H1 (cell line): ENCODE measurements around the gene CEP170. TPM values are rescaled to one million over a fixed set of nuclear protein-coding genes. Genes with fewer than 3 reads are reported as not detected.

ENCODE experiments used
- CTCF ChIA-PET: fragments of 300-600 bp; sonication (Branson Sonifier 250); formaldehyde crosslinking; loops from one replicate; lab custom pipeline; 2021; ENCODE audit not compliant: partially characterized antibody; lab: Charles Lee
- POLR2A ChIA-PET: fragments of 300-600 bp; sonication (Branson Sonifier 250); formaldehyde crosslinking; loops from one replicate; lab custom pipeline; 2021; ENCODE audit warnings: inconsistent platforms; ENCODE audit not compliant: partially characterized antibody; lab: Charles Lee
- DNase-seq, 2 experiments: peaks; one replicate each; pipeline versions ENCODE4 v3.0.0 to v3.0.0-alpha.2; 2010 to 2022; ENCODE audit warnings: low spot score in 2 of 2, low read depth in 1 of 2, mixed read lengths in 1 of 2
- FAIRE-seq: peaks from 2 replicates; lab custom pipeline; 2011; peaks lifted over from hg19 to GRCh38; lab: Jason Lieb, UNC
- H2AFZ ChIP-seq: 2 replicates; pipeline ENCODE4 v1.8.1; 2012; ENCODE audit warnings: low read length, inconsistent platforms
- H2AK5ac ChIP-seq: 2 replicates; pipeline ENCODE4 v1.6.1; 2013; ENCODE audit warnings: low read depth, low read length
- H2BK120ac ChIP-seq: replicated peaks from 2 replicates; pipeline ENCODE3; 2013; ENCODE audit warnings: low read depth, low read length, inconsistent platforms
- H2BK12ac ChIP-seq: 2 replicates; pipeline ENCODE4 v1.6.1; 2013; ENCODE audit warnings: low read depth, low read length
- H2BK15ac ChIP-seq: 2 replicates; pipeline ENCODE4 v1.6.1; 2013; ENCODE audit warnings: low read length
- H2BK20ac ChIP-seq: 2 replicates; pipeline ENCODE4 v1.6.1; 2013; ENCODE audit warnings: low read length
- H2BK5ac ChIP-seq: 2 replicates; pipeline ENCODE4 v1.6.1; 2013; ENCODE audit warnings: low read depth, low read length
- H3K14ac ChIP-seq: 2 replicates; pipeline ENCODE4 v1.6.1; 2013; ENCODE audit warnings: inconsistent platforms; ENCODE audit not compliant: insufficient read length
- H3K18ac ChIP-seq: 2 replicates; pipeline ENCODE4 v1.6.1; 2013; ENCODE audit warnings: low read length; ENCODE audit errors: extremely low read depth
- H3K23ac ChIP-seq: 2 replicates; pipeline ENCODE4 v1.6.1; 2013; ENCODE audit warnings: inconsistent platforms; ENCODE audit not compliant: insufficient read length
- H3K23me2 ChIP-seq: 2 replicates; pipeline ENCODE4 v1.6.1; 2013; ENCODE audit warnings: low read depth, low read length
- H3K27ac ChIP-seq: 2 replicates; pipeline ENCODE4 v1.6.1; 2011; ENCODE audit warnings: low read depth, low read length, inconsistent platforms
- H3K27me3 ChIP-seq, 4 experiments: replicated peaks in 1 of 4; 1 replicate in 1 of 4; 2 replicates in 3 of 4; pipeline versions ENCODE4 v1.6.1 to v1.8.1; 2011 to 2013; ENCODE audit warnings: low read length in 3 of 4, mild to moderate bottlenecking in 3 of 4, inconsistent platforms in 2 of 4, mixed read lengths in 2 of 4, moderate library complexity in 1 of 4; ENCODE audit not compliant: control insufficient read depth in 3 of 4, insufficient read depth in 3 of 4; ENCODE audit errors: extremely low read depth in 1 of 4
- H3K36me3 ChIP-seq, 4 experiments: 2 replicates each; pipeline versions ENCODE4 v1.6.1 to v1.8.1; 2011 to 2013; ENCODE audit warnings: mild to moderate bottlenecking in 4 of 4, low read length in 3 of 4, moderate library complexity in 2 of 4, control low read depth in 1 of 4, inconsistent platforms in 1 of 4; ENCODE audit not compliant: insufficient read depth in 4 of 4, control insufficient read depth in 2 of 4
- H3K4ac ChIP-seq: replicated peaks from 2 replicates; pipeline ENCODE3; 2013; ENCODE audit warnings: low read length, low read depth, mixed read lengths, inconsistent platforms; ENCODE audit not compliant: insufficient read length
- H3K4me1 ChIP-seq, 4 experiments: replicated peaks in 1 of 4; 1 replicate in 1 of 4; 2 replicates in 3 of 4; pipeline versions ENCODE4 v1.6.1 to v1.8.1; 2011 to 2013; ENCODE audit warnings: low read length in 3 of 4, inconsistent platforms in 2 of 4, mixed read lengths in 1 of 4; ENCODE audit not compliant: insufficient read depth in 4 of 4, control insufficient read depth in 3 of 4
- H3K4me2 ChIP-seq, 2 experiments: 2 replicates each; pipeline versions ENCODE4 v1.6.1 to v1.8.1; 2011 to 2013; ENCODE audit warnings: low read depth in 2 of 2, low read length in 2 of 2, control low read depth in 1 of 2, inconsistent platforms in 1 of 2, mild to moderate bottlenecking in 1 of 2; ENCODE audit not compliant: insufficient read depth in 1 of 2
- H3K4me3 ChIP-seq, 4 experiments: fragments of 200-600, 300-600 bp in 1 of 4; sonication (generic), shearing (Covaris generic), sonication (Bioruptor Twin) in 1 of 4; 2 replicates each; pipeline versions ENCODE4 v1.5.1 to v1.8.1; 2011 to 2016; ENCODE audit warnings: low read length in 4 of 4, low read depth in 3 of 4, control low read depth in 2 of 4, inconsistent platforms in 2 of 4, mild to moderate bottlenecking in 2 of 4, mixed read lengths in 1 of 4, moderate library complexity in 1 of 4; ENCODE audit not compliant: insufficient read depth in 2 of 4; ENCODE audit errors: extremely low read depth in 1 of 4
- H3K56ac ChIP-seq: replicated peaks from 2 replicates; pipeline ENCODE3; 2013; ENCODE audit warnings: low read depth, mild to moderate bottlenecking, mixed read lengths, low read length, inconsistent platforms; ENCODE audit not compliant: insufficient read length
- H3K79me1 ChIP-seq: 2 replicates; pipeline ENCODE4 v1.6.1; 2013; ENCODE audit warnings: low read depth, low read length, control low read depth
- H3K79me2 ChIP-seq, 2 experiments: 2 replicates each; pipeline versions ENCODE4 v1.6.1 to v1.8.1; 2012 to 2013; ENCODE audit warnings: low read length in 2 of 2, mild to moderate bottlenecking in 2 of 2, inconsistent platforms in 1 of 2; ENCODE audit not compliant: insufficient read depth in 2 of 2, control insufficient read depth in 1 of 2
- H3K9ac ChIP-seq, 4 experiments: replicated peaks in 1 of 4; 1 replicate in 1 of 4; 2 replicates in 3 of 4; pipeline versions ENCODE4 v1.6.1 to v1.8.1; 2011 to 2013; ENCODE audit warnings: low read depth in 3 of 4, low read length in 3 of 4, control low read depth in 2 of 4, mild to moderate bottlenecking in 2 of 4, moderate library complexity in 2 of 4, inconsistent platforms in 1 of 4; ENCODE audit errors: extremely low read depth in 1 of 4
- H3K9me3 ChIP-seq, 2 experiments: 2 replicates each; pipeline versions ENCODE4 v1.6.1 to v1.8.1; 2012 to 2013; ENCODE audit warnings: mild to moderate bottlenecking in 2 of 2, moderate library complexity in 2 of 2, control low read depth in 1 of 2, inconsistent platforms in 1 of 2, low read depth in 1 of 2, low read length in 1 of 2, mixed read lengths in 1 of 2; ENCODE audit not compliant: insufficient read depth in 2 of 2
- H4K20me1 ChIP-seq, 2 experiments: replicated peaks in 1 of 2; 2 replicates each; pipeline versions ENCODE3 to v1.8.1; 2011 to 2013; ENCODE audit warnings: inconsistent platforms in 2 of 2, low read length in 2 of 2, mild to moderate bottlenecking in 1 of 2; ENCODE audit not compliant: insufficient read depth in 2 of 2, control insufficient read depth in 1 of 2
- H4K5ac ChIP-seq: 2 replicates; pipeline ENCODE4 v1.6.1; 2013; ENCODE audit warnings: low read length, low read depth, mixed read lengths, inconsistent platforms; ENCODE audit not compliant: insufficient read length
- H4K8ac ChIP-seq: 2 replicates; pipeline ENCODE4 v1.8.0; 2013; ENCODE audit warnings: mild to moderate bottlenecking, moderate library complexity, low read length, inconsistent platforms; ENCODE audit not compliant: insufficient read depth; ENCODE audit errors: extremely low read depth
- H4K91ac ChIP-seq: replicated peaks from 2 replicates; pipeline ENCODE3; 2013; ENCODE audit warnings: low read length, mixed read lengths, inconsistent platforms; ENCODE audit not compliant: insufficient read length
- WGBS, 2 experiments: shearing (Covaris generic) in 1 of 2; methylation state at CpG; one replicate each; pipeline versions ENCODE4 v1.1.6 to v1.1.7; 2013 to 2015; ENCODE audit warnings: low lambda C conversion rate in 2 of 2, mixed read lengths in 2 of 2, inconsistent platforms in 1 of 2, low coverage in 1 of 2, missing lambda C conversion rate in 1 of 2; ENCODE audit not compliant: insufficient replicate concordance in 2 of 2, insufficient coverage in 1 of 2, insufficient read length in 1 of 2; ENCODE audit errors: extremely low coverage in 1 of 2, missing lambda C conversion rate in 1 of 2; 5-methylcytosine and 5-hydroxymethylcytosine counted together
- polyA plus RNA-seq, 7 experiments: library from polyadenylated mRNA; depleted of rRNA in 3 of 7; stranded (reverse) in 5 of 7; unstranded in 2 of 7; fragments of >200 nt in 5 of 7; fragments of 200-250 nt in 2 of 7; gene quantifications; 1 replicate in 5 of 7; 2 replicates in 1 of 7; 4 replicates in 1 of 7; pipeline versions ENCODE4 v1.2.1 to v1.2.3, GENCODE V29; 2011 to 2013; ENCODE audit warnings: missing spikeins in 2 of 7, mixed read lengths in 2 of 7
- total RNA-seq: library from RNA; stranded (reverse); fragmentation: NEBNext Ultra II Directional; extraction: Animal tissue kit (Norgen Biotek cat#: 25700); gene quantifications from 2 replicates; pipeline ENCODE4 v1.2.1, GENCODE V29; 2021

Gene CEP170
- total and polyA plus RNA-seq, 2 of the 8 experiments (the other 6 are each of a cell fraction or from before 2014, with no cell fraction given), result 33.1 to 97.2 TPM

DNA sequence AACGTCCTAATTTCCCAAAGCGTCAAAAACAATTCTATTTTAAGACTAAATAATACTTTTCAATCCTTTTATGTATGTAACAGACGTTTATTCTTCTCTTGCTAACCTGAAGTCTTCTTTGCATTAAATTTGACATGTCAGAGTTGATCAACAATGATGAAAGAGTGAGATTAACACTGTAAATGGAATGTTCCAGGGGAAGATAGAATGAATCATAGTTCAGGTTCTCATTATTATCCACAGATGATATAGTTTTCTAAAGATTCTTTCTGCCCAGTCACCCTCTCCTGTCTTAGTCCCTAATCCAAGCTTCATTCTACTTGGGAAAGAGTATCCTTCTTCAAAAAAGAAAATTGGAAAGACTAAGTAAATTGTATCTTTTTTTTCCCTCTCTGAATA, 39.6 kb upstream of the CEP170 start:
- CTCF ChIA-PET, result interaction anchor here (0.6 kb wide), 1 partner anchor 25 kb away, joined by 3 read pairs; no protein-coding TSS in a partner anchor
- Histone ChIP-seq H3K4me1 (peaks cover 0 to 4% (median 0%) of the 10 kb centered on the region in 4 experiments; a peak in 1 of 7 replicates), H2AK5ac (no peak overlapping the region), H3K9me3 (no peaks in the 10 kb centered on the region), H4K5ac (no peak overlapping the region), H3K56ac (no peak overlapping the region), H3K4me2 (no peak overlapping the region), H4K91ac (no peak overlapping the region), H3K4me3 (no peak overlapping the region), H4K20me1 (peaks cover 0 to 1% of the 10 kb centered on the region in 2 experiments), H3K79me2 (no peaks in the 10 kb centered on the region), H3K36me3 (no peaks in the 10 kb centered on the region), H2AFZ (no peak overlapping the region), H2BK120ac (no peak overlapping the region), H3K23ac (no peak overlapping the region), H2BK5ac (no peak overlapping the region), H3K14ac (no peak overlapping the region), H3K4ac (no peak overlapping the region), H3K27me3 (no peaks in the 10 kb centered on the region), H2BK15ac (no peak overlapping the region), H3K18ac (no peak overlapping the region), H2BK12ac (no peak overlapping the region), H3K27ac (no peak overlapping the region), H3K79me1 (no peaks in the 10 kb centered on the region), H2BK20ac (no peak overlapping the region), H3K9ac (no peak overlapping the region), H4K8ac (no peak overlapping the region), H3K23me2 (no peaks in the 10 kb centered on the region)
- POLR2A ChIA-PET, result no interaction called here
- DNase-seq, result no peak
- no peak for FAIRE-seq
- WGBS, 2 experiments, result 78% methylated on average over 3 of the region's 3 CpGs; no CpG with 5 or more reads in 1 of the 2 experiments
